Measurements from ENCODE around the gene SEMA4C. TPM values are rescaled to one million over a fixed set of nuclear protein-coding genes. Genes with fewer than 3 reads are reported as not detected.

The SEMA4C gene
- total RNA-seq, 1 experiment from 2014 or later, result 118 TPM

GRCh38 chr2:96842600-96842999, 27.3 kb downstream of the SEMA4C start:
- DNase-seq (ENCODE audit: low read depth), result no peak

- DNase-seq (ENCODE audit: low read depth), result no peak
These were observed 28.0 kb downstream of the SEMA4C start for GRCh38 chr2:96841701-96842495.

- no peak for DNase-seq (ENCODE audit: low read depth)
These were observed 29.7 kb downstream of the SEMA4C start for GRCh38 chr2:96839875-96840850.

- DNase-seq (ENCODE audit: low read depth), result no peak
These were observed 30.5 kb downstream of the SEMA4C start for GRCh38 chr2:96839293-96839874.

- DNase-seq (ENCODE audit: low read depth), result no peak
These were observed 31.3 kb downstream of the SEMA4C start for GRCh38 chr2:96838345-96839292.

- DNase-seq (ENCODE audit: low read depth), result no peak
These were observed 32.3 kb downstream of the SEMA4C start for GRCh38 chr2:96837575-96837974.

- no peak for DNase-seq (ENCODE audit: low read depth)
These were observed 34.0 kb downstream of the SEMA4C start for GRCh38 chr2:96835830-96836229.

- peak; percentile 63 for DNase-seq (ENCODE audit: low read depth)
These were observed 36.9 kb downstream of the SEMA4C start for GRCh38 chr2:96832754-96833507.

DNA sequence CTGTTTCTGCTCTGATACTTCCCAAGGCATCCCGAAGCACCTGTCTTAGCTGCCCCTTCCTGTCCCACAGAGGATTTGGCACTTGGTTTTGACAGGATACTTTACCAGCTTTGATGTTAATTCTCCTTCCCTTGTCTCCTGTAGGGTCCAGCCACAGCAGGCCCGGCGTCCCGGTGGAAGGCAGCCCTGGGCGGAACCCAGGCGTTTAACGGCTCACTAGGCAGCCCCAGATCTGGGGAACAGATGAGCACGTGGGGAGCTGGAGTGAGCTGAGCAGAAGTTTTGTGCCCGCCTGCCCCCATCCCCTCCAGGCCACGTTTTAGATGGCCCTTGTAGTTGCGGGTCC, 37.5 kb downstream of the SEMA4C start:
- DNase-seq (ENCODE audit: low read depth), result no peak

DNA sequence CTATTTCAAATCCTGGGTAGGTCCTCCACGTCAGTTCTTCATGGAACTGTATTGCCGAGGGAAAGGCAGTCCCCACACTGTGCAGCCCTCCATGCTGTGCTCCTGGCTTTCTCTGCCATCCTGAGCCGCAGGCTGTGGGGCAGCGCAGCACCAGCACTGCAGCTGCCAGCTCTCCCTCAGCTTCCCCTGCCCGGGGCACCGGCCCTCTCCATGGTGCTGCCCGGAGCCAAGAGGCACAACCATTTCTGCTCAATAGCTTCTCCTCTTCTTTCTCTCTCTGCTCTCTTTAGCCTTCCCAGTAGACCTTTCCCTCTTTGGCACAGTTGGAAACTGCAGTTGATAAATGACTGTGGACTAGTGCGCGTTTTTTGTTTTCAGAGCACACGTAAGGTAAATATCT, 38.2 kb downstream of the SEMA4C start:
- DNase-seq (ENCODE audit: low read depth), result peak; percentile 19

GRCh38 chr2:96830044-96830562, 39.8 kb downstream of the SEMA4C start:
- DNase-seq (ENCODE audit: low read depth), result no peak

- DNase-seq (ENCODE audit: low read depth), result no peak
These were observed 41.0 kb downstream of the SEMA4C start for GRCh38 chr2:96828874-96829273.

DNA sequence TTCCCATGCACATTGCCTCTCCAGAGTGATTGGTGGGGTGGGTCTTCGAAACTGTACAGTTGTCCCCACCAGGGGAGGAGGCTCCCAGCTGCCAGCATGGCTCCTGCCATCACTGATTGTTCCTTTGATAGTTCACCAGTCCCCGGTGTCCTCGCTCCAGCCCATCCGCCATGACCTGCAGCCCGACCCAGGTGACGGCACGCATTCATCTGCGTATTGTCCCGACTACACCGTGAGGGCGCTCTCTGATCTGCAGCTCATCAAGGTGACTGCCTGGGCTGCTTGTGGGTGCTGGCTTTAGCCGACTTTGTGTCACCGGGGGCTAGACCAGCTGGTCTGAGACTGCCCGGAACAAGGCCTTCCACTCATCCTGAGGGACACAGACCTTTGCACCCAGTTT, 41.4 kb downstream of the SEMA4C start:
- DNase-seq (ENCODE audit: low read depth), result no peak

DNA sequence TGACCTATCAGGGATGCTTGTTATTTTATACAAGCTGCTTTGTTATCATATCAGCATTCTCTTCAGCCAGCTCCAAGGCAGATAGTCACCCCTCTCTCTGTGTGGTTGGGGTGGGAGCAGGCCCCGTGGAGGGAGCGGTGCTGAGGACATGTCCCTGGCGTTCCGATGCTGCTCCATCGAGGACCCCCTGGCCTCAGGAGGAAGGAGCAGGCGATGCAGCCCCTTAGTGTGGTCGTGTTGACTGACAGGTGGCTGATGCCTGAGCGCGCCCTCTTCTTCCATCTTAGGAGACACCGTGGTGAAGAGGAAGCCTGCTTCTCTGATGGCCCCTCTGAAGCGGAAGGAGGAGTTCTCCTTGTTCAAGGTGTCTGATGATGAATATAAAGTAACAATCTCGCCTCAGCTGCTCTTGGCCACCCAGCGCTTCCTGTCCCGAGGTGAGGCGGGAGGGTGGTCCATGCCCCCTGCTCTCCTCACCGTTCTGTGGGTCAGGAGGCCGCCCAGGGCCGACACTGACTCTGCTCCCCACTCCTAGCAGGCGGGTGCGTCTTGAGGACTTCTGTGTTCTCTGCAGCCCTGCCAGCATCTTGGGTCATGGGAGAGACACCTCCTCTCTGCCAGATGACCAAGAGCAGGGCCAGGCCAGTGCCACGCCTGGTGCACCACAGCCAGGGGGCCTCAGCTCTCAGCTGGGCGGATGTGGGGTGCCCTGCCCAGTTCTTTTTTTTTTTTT, 43.2 kb downstream of the SEMA4C start:
- no peak for DNase-seq (ENCODE audit: low read depth)

- DNase-seq (ENCODE audit: low read depth), result no peak
These were observed 44.8 kb downstream of the SEMA4C start for GRCh38 chr2:96825057-96825456.

DNA sequence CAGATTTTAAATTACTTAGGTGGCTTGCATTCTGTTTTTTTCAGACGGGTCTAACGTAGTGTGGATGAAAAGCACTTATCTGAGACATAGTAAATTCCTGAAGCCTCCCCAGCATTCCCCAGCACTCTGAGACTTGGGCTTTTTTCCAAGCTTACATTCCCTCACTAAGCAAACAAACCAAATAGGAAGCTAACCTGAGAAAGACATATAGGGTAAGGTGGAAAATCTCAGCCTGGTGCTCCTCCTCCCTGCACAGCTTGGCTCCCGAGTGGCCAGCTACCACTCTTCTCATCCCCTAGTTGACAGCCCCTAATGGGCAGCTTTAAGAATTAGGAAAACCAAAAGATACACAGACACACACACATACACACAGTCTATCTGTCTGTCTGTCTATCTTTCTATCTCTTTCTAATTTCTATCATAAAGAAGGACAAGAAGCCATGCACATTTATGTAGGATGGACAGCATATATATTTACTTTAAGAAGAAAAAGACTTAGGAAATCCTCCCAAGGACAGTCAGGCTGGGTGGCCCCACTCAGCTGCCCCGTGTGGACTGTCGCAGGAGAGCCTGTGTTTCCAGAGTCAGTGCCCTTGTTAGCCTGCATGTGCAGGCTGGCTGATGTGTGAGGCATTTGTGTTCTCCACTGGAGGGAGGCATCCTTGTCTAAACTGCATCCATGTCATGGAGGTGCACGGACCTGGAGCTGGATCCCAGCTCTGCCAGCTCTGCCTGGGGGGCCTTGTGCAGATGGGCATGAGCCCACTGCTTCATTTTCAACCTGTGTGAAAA, 45.6 kb downstream of the SEMA4C start:
- no peak for DNase-seq (ENCODE audit: low read depth)

- no peak for DNase-seq (ENCODE audit: low read depth)
These were observed 46.7 kb downstream of the SEMA4C start for GRCh38 chr2:96823198-96823597.

DNA sequence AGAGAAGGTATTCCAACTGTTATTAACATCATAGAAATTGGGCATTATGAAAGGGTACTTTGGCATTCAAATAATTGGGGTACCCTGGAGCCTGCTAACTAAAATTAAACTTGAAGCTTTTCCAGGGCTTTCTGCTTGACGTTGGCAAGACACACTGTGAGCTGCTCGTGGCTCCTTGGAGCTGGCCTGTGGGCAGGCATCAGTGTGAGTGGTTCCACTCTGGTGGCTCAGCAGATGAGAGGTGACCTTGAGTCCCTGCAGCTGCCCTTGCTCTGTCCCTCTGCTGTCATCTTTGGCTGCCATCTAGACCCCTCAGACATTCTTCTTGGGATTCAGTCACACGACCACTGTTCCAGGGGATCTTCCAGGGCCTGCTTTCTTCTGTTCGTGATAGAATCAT, 47.1 kb downstream of the SEMA4C start:
- DNase-seq (ENCODE audit: low read depth), result no peak

All from LHCN-M2 (cell line).